Type B pancreatic cell (in vitro differentiated cells): Measurements from ENCODE around the gene PRDM16. TPM values are rescaled to one million over a fixed set of nuclear protein-coding genes. Genes with fewer than 3 reads are reported as not detected.

Experiments
- DNase-seq: peaks from one replicate; pipeline ENCODE4 v3.0.0; 2021; ENCODE audit warnings: mixed read lengths; ENCODE audit not compliant: unreplicated experiment; ENCODE audit errors: extremely low spot score
- H3K27ac Mint-ChIP-seq: 2 replicates; pipeline ENCODE4 v1.8.0; 2021; ENCODE audit warnings: mild to moderate bottlenecking, mixed read lengths
- H3K27me3 Mint-ChIP-seq: 2 replicates; pipeline ENCODE4 v1.8.0; 2021; ENCODE audit warnings: mixed read lengths
- H3K36me3 Mint-ChIP-seq: 2 replicates; pipeline ENCODE4 v1.8.0; 2021; ENCODE audit warnings: mixed read lengths
- H3K4me1 Mint-ChIP-seq: one replicate; pipeline ENCODE4 v1.8.0; 2021; ENCODE audit warnings: mixed read lengths; ENCODE audit not compliant: unreplicated experiment
- H3K4me3 Mint-ChIP-seq: 2 replicates; pipeline ENCODE4 v1.8.0; 2021; ENCODE audit warnings: mild to moderate bottlenecking, mixed read lengths
- H3K9me3 Mint-ChIP-seq: 2 replicates; pipeline ENCODE4 v1.8.0; 2021; ENCODE audit warnings: mixed read lengths
- CTCF ChIP-seq: fragments of 200-600 bp; sonication (generic); conservative IDR thresholded peaks from 2 replicates; pipeline ENCODE4 v1.5.0; 2021; ENCODE audit warnings: antibody characterized with exemption, mild to moderate bottlenecking
- total RNA-seq: library from RNA; stranded (reverse); gene quantifications from 2 replicates; pipeline ENCODE4 v1.2.1, GENCODE V29; 2021; ENCODE audit warnings: low replicate concordance

Gene PRDM16
- total RNA-seq, 1 donor from 2014 or later, result 23.6 TPM

DNA sequence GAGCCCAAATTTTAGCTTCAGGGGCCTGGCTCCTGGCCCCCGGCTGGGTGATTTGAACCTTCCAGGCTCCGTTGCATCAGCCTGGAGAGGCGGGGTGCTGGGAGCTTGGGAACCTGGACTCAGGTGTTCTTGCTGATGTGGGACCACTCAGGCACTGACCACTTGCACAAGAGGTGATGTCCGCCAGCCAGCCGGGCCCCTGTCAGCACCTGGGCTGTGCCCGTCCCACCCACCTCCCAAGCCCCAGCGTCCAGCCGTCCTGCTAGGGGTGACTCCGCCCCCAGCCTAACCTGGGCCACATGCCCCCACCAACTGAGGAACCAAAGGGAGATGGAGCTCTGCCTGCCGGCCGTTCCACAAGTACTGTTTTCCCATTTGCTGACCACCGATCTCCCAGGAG is 338.0 kb downstream of the PRDM16 start:
- Mint-ChIP-seq H3K4me1 (peaks cover 9% of the 10 kb centered on the region), H3K4me3 (no peak overlapping the region), H3K27ac (no peak overlapping the region), H3K9me3 (no peaks in the 10 kb centered on the region), H3K27me3 (peaks cover 6% of the 10 kb centered on the region), H3K36me3 (no peaks in the 10 kb centered on the region)
- no peak for DNase-seq
- TF ChIP-seq CTCF, result no peak

DNA sequence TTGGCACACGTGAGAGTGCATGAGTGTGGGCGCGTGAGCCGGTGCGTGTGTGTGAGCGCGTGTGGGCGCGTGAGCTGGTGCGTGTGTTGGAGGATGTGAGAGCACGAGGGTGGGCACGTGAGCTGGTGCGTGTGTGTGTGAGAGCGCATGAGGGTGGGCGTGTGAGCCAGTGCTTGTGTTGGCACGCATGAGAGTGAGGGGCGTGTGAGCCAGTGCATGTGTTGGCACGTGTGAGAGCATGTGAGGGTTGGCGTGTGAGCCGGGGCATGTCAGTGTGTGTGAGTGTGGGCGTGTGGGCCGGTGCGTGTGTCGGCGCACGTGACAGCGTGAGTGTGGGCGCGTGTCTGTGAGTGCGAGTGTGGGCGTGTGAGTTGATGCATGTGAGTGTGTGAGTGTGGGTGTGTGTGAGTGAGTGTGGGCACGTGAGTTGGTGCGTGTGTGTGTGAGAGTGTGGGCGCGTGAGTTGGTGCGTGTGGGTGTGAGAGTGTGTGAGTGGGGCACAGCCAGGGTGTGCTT is 339.8 kb downstream of the PRDM16 start:
- Mint-ChIP-seq H3K4me1 (peaks cover 6% of the 10 kb centered on the region), H3K27ac (no peak overlapping the region)
- TF ChIP-seq CTCF, result no peak

GRCh38 chr1:3409366-3410141 is 340.6 kb downstream of the PRDM16 start:
- no peak for TF ChIP-seq CTCF
- peaks cover 9% of the 10 kb centered on the region for H3K27me3 Mint-ChIP-seq
- H3K9me3 Mint-ChIP-seq, result no peaks in the 10 kb centered on the region
- peaks cover 5% of the 10 kb centered on the region for H3K4me1 Mint-ChIP-seq
- no peaks in the 10 kb centered on the region for H3K36me3 Mint-ChIP-seq
- H3K27ac Mint-ChIP-seq, result no peak overlapping the region
- no peak for DNase-seq
- no peak overlapping the region for H3K4me3 Mint-ChIP-seq

More for the DNA sequence above, 339.8 kb downstream of the PRDM16 start:
- Mint-ChIP-seq H3K27me3 (peaks cover 9% of the 10 kb centered on the region), H3K4me3 (no peak overlapping the region), H3K36me3 (no peaks in the 10 kb centered on the region), H3K9me3 (no peaks in the 10 kb centered on the region)
- DNase-seq, result no peak

DNA sequence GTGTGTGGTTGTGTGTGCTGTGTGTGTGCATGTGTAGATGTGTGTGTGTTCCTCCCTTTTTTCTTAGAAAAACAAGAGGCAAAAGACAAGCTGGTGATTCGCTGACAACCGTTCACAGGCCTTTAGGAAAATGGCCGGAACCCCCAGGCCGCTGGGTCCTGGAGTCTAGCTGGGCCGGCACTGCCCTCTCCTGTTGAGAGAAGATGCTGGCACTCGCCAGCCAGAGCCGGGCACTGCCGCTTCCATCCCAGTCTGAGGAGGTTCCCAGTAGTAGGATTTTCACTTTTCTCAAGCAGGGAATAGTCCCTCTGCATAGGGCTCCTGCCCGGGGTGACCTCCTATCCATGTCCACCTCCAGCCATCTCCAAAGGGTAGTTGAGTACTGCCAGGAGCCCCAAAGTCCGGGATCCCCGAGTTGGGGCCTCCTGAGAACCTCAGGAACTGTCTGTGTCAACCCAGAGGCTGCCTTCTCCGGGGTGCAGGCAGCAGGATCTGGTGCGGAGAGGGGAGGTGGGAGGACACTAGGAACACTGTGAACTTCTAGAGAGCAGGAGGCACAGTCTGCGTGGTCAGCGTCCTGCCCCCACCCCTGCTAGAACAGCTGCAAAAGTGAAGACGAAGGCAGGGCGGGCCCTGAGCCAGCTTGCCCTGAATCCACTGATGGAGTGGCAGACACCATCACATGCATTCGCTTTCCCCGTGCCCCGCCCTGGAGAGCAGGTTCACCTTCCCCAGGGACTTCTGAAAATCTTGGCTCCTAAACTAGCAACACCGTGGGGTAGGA is 341.3 kb downstream of the PRDM16 start:
- Mint-ChIP-seq H3K4me3 (no peak overlapping the region), H3K27me3 (peaks cover 9% of the 10 kb centered on the region), H3K36me3 (no peaks in the 10 kb centered on the region), H3K27ac (no peak overlapping the region), H3K9me3 (no peaks in the 10 kb centered on the region), H3K4me1 (peaks cover 5% of the 10 kb centered on the region)
- DNase-seq, result no peak
- TF ChIP-seq CTCF, result peak; percentile 76

GRCh38 chr1:3411806-3412205 is 342.8 kb downstream of the PRDM16 start:
- no peak overlapping the region for H3K27ac Mint-ChIP-seq
- TF ChIP-seq CTCF, result no peak
- H3K9me3 Mint-ChIP-seq, result no peaks in the 10 kb centered on the region
- H3K4me1 Mint-ChIP-seq, result no peaks in the 10 kb centered on the region
- H3K27me3 Mint-ChIP-seq, result peaks cover 9% of the 10 kb centered on the region
- no peak overlapping the region for H3K4me3 Mint-ChIP-seq
- DNase-seq, result no peak
- H3K36me3 Mint-ChIP-seq, result no peaks in the 10 kb centered on the region
